Measurements from ENCODE around the gene SLC49A4. TPM values are rescaled to one million over a fixed set of nuclear protein-coding genes. Genes with fewer than 3 reads are reported as not detected.

SLC49A4 gene
- total RNA-seq, 1 donor from 2014 or later: 18.0 TPM

- H3K4me1 Mint-ChIP-seq (ENCODE audit: low read depth, unreplicated experiment): no peaks in the 10 kb centered on the region
- no peak overlapping the region for H3K4me3 Mint-ChIP-seq (ENCODE audit: unreplicated experiment)
- peaks cover 3% of the 10 kb centered on the region for H3K9me3 Mint-ChIP-seq (ENCODE audit: unreplicated experiment)
- H3K4me2 ChIP-seq (ENCODE audit: low read length): no peak overlapping the region
- peaks cover 2% of the 10 kb centered on the region for H3K36me3 Mint-ChIP-seq (ENCODE audit: low read depth, unreplicated experiment)
- H3K4me3 ChIP-seq (ENCODE audit: insufficient read depth, low read depth, low read length): no peak overlapping the region
- H3K79me2 ChIP-seq (ENCODE audit: insufficient read depth, low read length): no peaks in the 10 kb centered on the region
- H2AFZ ChIP-seq (ENCODE audit: low read depth, low read length): no peak overlapping the region
- H4K20me1 ChIP-seq (ENCODE audit: insufficient read depth, low read length): no peaks in the 10 kb centered on the region
- H3K27me3 Mint-ChIP-seq (ENCODE audit: low read depth, unreplicated experiment): peaks cover 35% of the 10 kb centered on the region
- no peak overlapping the region for H3K27ac ChIP-seq (ENCODE audit: low read depth, low read length)
- no peaks in the 10 kb centered on the region for H3K36me3 ChIP-seq (ENCODE audit: insufficient read depth, low read length)
- DNase-seq (ENCODE audit: low read depth) (no peak), FAIRE-seq (no peak)
- no peak overlapping the region for H3K9ac ChIP-seq (ENCODE audit: low read length)
- H3K9me3 ChIP-seq (ENCODE audit: insufficient read depth, low read depth, low read length): no peaks in the 10 kb centered on the region
- no peak overlapping the region for H3K27ac Mint-ChIP-seq (ENCODE audit: unreplicated experiment)
- no peak for TF ChIP-seq EZH2 (IDR thresholded peaks at IDR 0.05; ENCODE audit: insufficient read depth, low read length)
- no peak for TF ChIP-seq CTCF (IDR thresholded peaks at IDR 0.05; ENCODE audit: insufficient read depth, low read depth, low read length)
- peaks cover 7% of the 10 kb centered on the region for H3K27me3 ChIP-seq (ENCODE audit: insufficient read depth, low read length)
- no peaks in the 10 kb centered on the region for H3K4me1 ChIP-seq (ENCODE audit: insufficient read depth, low read length)
These were observed 120.6 kb downstream of the SLC49A4 start for GRCh38 chr3:122915300-122916055.

DNA sequence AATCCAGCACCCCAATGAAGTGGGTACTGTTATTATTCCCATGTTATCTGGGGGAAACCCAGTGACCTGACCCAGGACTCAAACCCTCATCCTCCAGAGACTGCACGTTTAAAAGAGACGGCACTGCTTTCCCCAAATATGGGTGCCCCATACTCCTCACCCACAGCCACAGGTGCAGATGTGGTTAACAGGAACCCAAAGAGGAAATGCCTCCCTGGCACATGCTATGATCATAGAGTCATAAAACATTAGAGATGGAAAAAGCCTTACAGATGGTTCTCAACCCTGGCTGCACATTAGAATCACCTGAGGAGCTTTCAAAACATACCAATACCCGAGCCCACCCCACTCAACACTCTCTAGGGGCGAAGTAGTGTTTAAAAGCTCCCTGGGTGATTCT lies 121.2 kb downstream of the SLC49A4 start:
- H3K27me3 Mint-ChIP-seq (ENCODE audit: low read depth, unreplicated experiment): peaks cover 36% of the 10 kb centered on the region

More for the DNA sequence above, 121.2 kb downstream of the SLC49A4 start:
- no peak overlapping the region for H3K4me3 Mint-ChIP-seq (ENCODE audit: unreplicated experiment)
- no peak for TF ChIP-seq EZH2 (IDR thresholded peaks at IDR 0.05; ENCODE audit: insufficient read depth, low read length)
- TF ChIP-seq CTCF (IDR thresholded peaks at IDR 0.05; ENCODE audit: insufficient read depth, low read depth, low read length): no peak
- H3K27me3 ChIP-seq (ENCODE audit: insufficient read depth, low read length): peaks cover 7% of the 10 kb centered on the region
- no peaks in the 10 kb centered on the region for H3K36me3 ChIP-seq (ENCODE audit: insufficient read depth, low read length)
- H3K4me1 Mint-ChIP-seq (ENCODE audit: low read depth, unreplicated experiment): no peaks in the 10 kb centered on the region
- no peak overlapping the region for H3K9ac ChIP-seq (ENCODE audit: low read length)
- no peaks in the 10 kb centered on the region for H3K4me1 ChIP-seq (ENCODE audit: insufficient read depth, low read length)
- no peak overlapping the region for H3K27ac Mint-ChIP-seq (ENCODE audit: unreplicated experiment)
- H3K9me3 ChIP-seq (ENCODE audit: insufficient read depth, low read depth, low read length): no peaks in the 10 kb centered on the region
- no peak overlapping the region for H2AFZ ChIP-seq (ENCODE audit: low read depth, low read length)
- H3K4me3 ChIP-seq (ENCODE audit: insufficient read depth, low read depth, low read length): no peak overlapping the region
- no peaks in the 10 kb centered on the region for H4K20me1 ChIP-seq (ENCODE audit: insufficient read depth, low read length)
- H3K79me2 ChIP-seq (ENCODE audit: insufficient read depth, low read length): no peaks in the 10 kb centered on the region
- H3K9me3 Mint-ChIP-seq (ENCODE audit: unreplicated experiment): peaks cover 3% of the 10 kb centered on the region
- no peak for FAIRE-seq
- H3K27ac ChIP-seq (ENCODE audit: low read depth, low read length): no peak overlapping the region
- no peak overlapping the region for H3K4me2 ChIP-seq (ENCODE audit: low read length)
- no peak for DNase-seq (ENCODE audit: low read depth)
- peaks cover 2% of the 10 kb centered on the region for H3K36me3 Mint-ChIP-seq (ENCODE audit: low read depth, unreplicated experiment)
